Mucosa of rectum (tissue), 2 donors: ENCODE measurements around the gene TOP2B.

Experiments used
- H3K27ac ChIP-seq, 2 donors: one replicate each; pipeline ENCODE4 v1.7.0; 2013; ENCODE audit warnings: inconsistent platforms in 2 of 2, low read depth in 2 of 2, low read length in 2 of 2
- H3K27me3 ChIP-seq, 2 donors: one replicate each; pipeline ENCODE4 v1.7.0; 2013; ENCODE audit warnings: low read length in 2 of 2; ENCODE audit not compliant: control insufficient read depth in 2 of 2, insufficient read depth in 2 of 2
- H3K36me3 ChIP-seq, 2 donors: one replicate each; pipeline ENCODE4 v1.7.0; 2013; ENCODE audit warnings: low read length in 2 of 2; ENCODE audit not compliant: control insufficient read depth in 2 of 2, insufficient read depth in 2 of 2
- H3K4me1 ChIP-seq, 2 donors: one replicate each; pipeline ENCODE4 v1.7.0; 2013; ENCODE audit warnings: low read length in 2 of 2, mild to moderate bottlenecking in 1 of 2; ENCODE audit not compliant: control insufficient read depth in 2 of 2, insufficient read depth in 2 of 2
- H3K4me3 ChIP-seq, 2 donors: one replicate each; pipeline ENCODE4 v1.7.0; 2013; ENCODE audit warnings: low read length in 2 of 2
- H3K9ac ChIP-seq, 2 donors: one replicate each; pipeline ENCODE4 v1.7.0; 2013; ENCODE audit warnings: low read length in 2 of 2, low read depth in 1 of 2, mild to moderate bottlenecking in 1 of 2
- H3K9me3 ChIP-seq, 2 donors: one replicate each; pipeline ENCODE4 v1.7.0; 2013; ENCODE audit warnings: low read length in 2 of 2; ENCODE audit not compliant: control insufficient read depth in 2 of 2
- donor health status: healthy.
- donor health status: Normal muscosa, but diverticular disease.

TOP2B gene

DNA sequence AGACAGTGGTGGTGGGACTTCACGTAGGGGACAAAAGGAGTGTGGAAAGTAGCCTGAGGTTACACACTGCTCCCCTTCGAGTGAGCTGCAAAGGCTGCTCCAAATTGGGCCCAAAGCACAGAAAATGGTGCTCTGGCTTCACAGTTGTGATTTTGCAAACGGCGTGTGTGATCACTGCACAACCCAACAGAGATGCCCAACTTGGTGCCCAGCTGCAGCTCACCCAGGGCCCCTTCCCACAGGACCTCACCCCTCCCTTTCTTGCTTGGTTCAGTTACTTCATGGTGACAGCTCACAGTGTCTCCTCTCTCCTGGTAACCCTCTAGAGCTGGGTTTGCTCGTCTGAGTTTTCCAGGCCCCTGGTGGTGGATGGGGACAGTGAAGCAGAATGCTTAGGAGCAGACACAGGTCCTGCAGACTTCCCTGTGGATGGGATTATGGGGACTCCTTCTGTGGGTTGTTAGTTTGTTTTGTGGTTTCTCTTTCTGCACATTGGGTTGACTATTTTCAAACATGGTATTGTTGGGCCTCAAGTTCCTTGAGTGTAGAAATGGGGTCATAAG lies 98.3 kb downstream of the TOP2B start:
- no peaks in the 10 kb centered on the region for H3K9me3 ChIP-seq
- no peaks in the 10 kb centered on the region for H3K36me3 ChIP-seq
- H3K9ac ChIP-seq, result no peak overlapping the region
- no peak overlapping the region for H3K27ac ChIP-seq
- H3K27me3 ChIP-seq, result no peaks in the 10 kb centered on the region
- no peaks in the 10 kb centered on the region for H3K4me1 ChIP-seq
- no peak overlapping the region for H3K4me3 ChIP-seq

DNA sequence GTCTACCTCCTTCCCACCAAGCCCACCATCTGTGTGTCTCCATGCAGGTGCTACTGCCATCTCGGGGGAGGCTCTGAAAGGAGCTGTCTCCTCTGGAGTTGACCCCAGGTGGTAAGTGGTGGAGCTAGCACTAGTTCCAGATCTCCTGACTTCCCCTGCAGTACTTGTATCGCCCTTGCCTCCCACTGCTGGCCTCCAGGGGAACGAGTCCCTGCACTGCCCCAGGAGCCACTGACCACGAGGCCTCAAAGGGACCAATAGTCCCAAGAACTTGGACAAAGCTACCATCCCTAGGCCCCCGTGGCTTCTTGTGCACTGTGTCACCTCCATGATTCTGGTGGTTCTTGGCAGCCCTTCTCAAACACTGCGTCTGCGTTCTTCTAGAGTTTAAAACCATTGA lies 98.9 kb downstream of the TOP2B start:
- H3K9ac ChIP-seq, result no peak overlapping the region
- H3K4me1 ChIP-seq, result no peaks in the 10 kb centered on the region
- H3K27me3 ChIP-seq, result no peaks in the 10 kb centered on the region
- no peak overlapping the region for H3K4me3 ChIP-seq
- H3K36me3 ChIP-seq, result no peaks in the 10 kb centered on the region
- no peak overlapping the region for H3K27ac ChIP-seq
- H3K9me3 ChIP-seq, result no peaks in the 10 kb centered on the region

- no peaks in the 10 kb centered on the region for H3K27me3 ChIP-seq
Observed at GRCh38 chr3:25564075-25564474, 100.6 kb downstream of the TOP2B start.

DNA sequence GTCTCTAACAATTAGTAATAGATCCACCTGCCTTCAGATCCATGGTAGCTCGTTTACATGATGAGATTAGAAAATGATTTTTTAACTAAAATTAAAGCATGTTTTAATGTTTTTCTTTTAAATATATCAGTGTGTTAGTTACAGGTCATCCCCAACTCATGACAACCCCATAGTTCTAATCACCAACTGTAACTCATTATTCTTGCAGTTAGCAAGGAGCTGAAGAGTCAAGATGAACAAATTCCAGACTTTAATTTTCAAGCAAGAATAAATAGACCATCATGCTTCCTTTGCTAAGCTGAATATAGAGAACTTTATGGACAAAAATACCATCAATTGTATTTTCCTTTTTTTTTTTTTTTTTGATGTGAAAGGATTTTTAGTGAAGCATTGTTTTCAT lies 101.1 kb downstream of the TOP2B start:
- Histone ChIP-seq H3K27ac (no peak overlapping the region), H3K9me3 (no peaks in the 10 kb centered on the region), H3K4me3 (no peak overlapping the region), H3K4me1 (no peaks in the 10 kb centered on the region), H3K36me3 (no peaks in the 10 kb centered on the region), H3K27me3 (no peaks in the 10 kb centered on the region), H3K9ac (no peak overlapping the region)

More at GRCh38 chr3:25564075-25564474, 100.6 kb downstream of the TOP2B start:
- no peak overlapping the region for H3K27ac ChIP-seq
- no peak overlapping the region for H3K9ac ChIP-seq
- no peaks in the 10 kb centered on the region for H3K36me3 ChIP-seq
- H3K4me3 ChIP-seq, result no peak overlapping the region
- H3K4me1 ChIP-seq, result no peaks in the 10 kb centered on the region
- no peaks in the 10 kb centered on the region for H3K9me3 ChIP-seq

- H3K4me3 ChIP-seq, result no peak overlapping the region
- H3K36me3 ChIP-seq, result no peaks in the 10 kb centered on the region
- no peaks in the 10 kb centered on the region for H3K4me1 ChIP-seq
- no peak overlapping the region for H3K9ac ChIP-seq
- no peak overlapping the region for H3K27ac ChIP-seq
- H3K27me3 ChIP-seq, result no peaks in the 10 kb centered on the region
- no peaks in the 10 kb centered on the region for H3K9me3 ChIP-seq
Observed at GRCh38 chr3:25558796-25559195, 105.9 kb downstream of the TOP2B start.

GRCh38 chr3:25558121-25558520 lies 106.6 kb downstream of the TOP2B start:
- no peaks in the 10 kb centered on the region for H3K27me3 ChIP-seq
- no peaks in the 10 kb centered on the region for H3K9me3 ChIP-seq
- no peaks in the 10 kb centered on the region for H3K36me3 ChIP-seq
- H3K4me3 ChIP-seq, result no peak overlapping the region
- no peak overlapping the region for H3K9ac ChIP-seq
- no peaks in the 10 kb centered on the region for H3K4me1 ChIP-seq
- no peak overlapping the region for H3K27ac ChIP-seq

- Histone ChIP-seq H3K27ac (no peak overlapping the region), H3K36me3 (no peaks in the 10 kb centered on the region), H3K9me3 (no peaks in the 10 kb centered on the region), H3K4me1 (no peaks in the 10 kb centered on the region), H3K4me3 (no peak overlapping the region), H3K27me3 (no peaks in the 10 kb centered on the region), H3K9ac (no peak overlapping the region)
Observed at GRCh38 chr3:25557694-25558093, 107.0 kb downstream of the TOP2B start.

GRCh38 chr3:25556447-25556846 lies 108.3 kb downstream of the TOP2B start:
- Histone ChIP-seq H3K4me1 (no peaks in the 10 kb centered on the region), H3K9ac (no peak overlapping the region), H3K27ac (no peak overlapping the region), H3K27me3 (no peaks in the 10 kb centered on the region), H3K36me3 (no peaks in the 10 kb centered on the region), H3K4me3 (no peak overlapping the region), H3K9me3 (no peaks in the 10 kb centered on the region)

GRCh38 chr3:25555695-25556437 lies 108.8 kb downstream of the TOP2B start:
- no peak overlapping the region for H3K27ac ChIP-seq

GRCh38 chr3:25554376-25554775 lies 110.3 kb downstream of the TOP2B start:
- H3K4me1 ChIP-seq, result no peaks in the 10 kb centered on the region
- no peak overlapping the region for H3K4me3 ChIP-seq
- no peaks in the 10 kb centered on the region for H3K36me3 ChIP-seq
- H3K9ac ChIP-seq, result no peak overlapping the region
- no peaks in the 10 kb centered on the region for H3K27me3 ChIP-seq
- H3K27ac ChIP-seq, result no peak overlapping the region
- no peaks in the 10 kb centered on the region for H3K9me3 ChIP-seq

More at GRCh38 chr3:25555695-25556437, 108.8 kb downstream of the TOP2B start:
- no peaks in the 10 kb centered on the region for H3K4me1 ChIP-seq
- H3K9me3 ChIP-seq, result no peaks in the 10 kb centered on the region
- H3K4me3 ChIP-seq, result no peak overlapping the region
- H3K9ac ChIP-seq, result no peak overlapping the region
- H3K27me3 ChIP-seq, result no peaks in the 10 kb centered on the region
- H3K36me3 ChIP-seq, result no peaks in the 10 kb centered on the region
